DOHH2 (cell line): Measurements from ENCODE around the gene CRACR2A.

Source experiments
- H3F3A ChIP-seq: fragments of 200-600 bp; sonication (generic), shearing (Covaris generic); 2 replicates; pipeline ENCODE4 v1.6.0; 2016; ENCODE audit warnings: antibody characterized with exemption, mild to moderate bottlenecking; ENCODE audit not compliant: control insufficient read depth, insufficient read depth
- H3K27ac ChIP-seq: fragments of 200-600 bp; sonication (generic); 2 replicates; pipeline ENCODE4 v1.5.1; 2014; ENCODE audit warnings: low read depth, mild to moderate bottlenecking, low read length, moderate library complexity
- H3K27me3 ChIP-seq: fragments of 200-600 bp; sonication (generic); 2 replicates; pipeline ENCODE4 v1.6.1; 2014; ENCODE audit warnings: mild to moderate bottlenecking, low read length, mixed read lengths; ENCODE audit not compliant: control insufficient read depth
- H3K36me3 ChIP-seq: fragments of 200-600 bp; sonication (generic); 2 replicates; pipeline ENCODE4 v1.6.1; 2014; ENCODE audit warnings: mild to moderate bottlenecking, low read length, moderate library complexity, mixed read lengths; ENCODE audit not compliant: control insufficient read depth
- H3K4me1 ChIP-seq: fragments of 200-600 bp; sonication (generic); 2 replicates; pipeline ENCODE4 v1.6.1; 2014; ENCODE audit warnings: mild to moderate bottlenecking, low read length, mixed read lengths; ENCODE audit not compliant: control insufficient read depth
- H3K4me2 ChIP-seq: fragments of 200-600 bp; sonication (generic); 2 replicates; pipeline ENCODE4 v1.6.0; 2014; ENCODE audit warnings: mild to moderate bottlenecking, low read length, moderate library complexity
- H3K4me3 ChIP-seq: fragments of 200-600 bp; sonication (generic); 2 replicates; pipeline ENCODE4 v1.5.1; 2014; ENCODE audit warnings: mild to moderate bottlenecking, low read length, mixed read lengths
- H3K79me2 ChIP-seq: fragments of 200-600 bp; sonication (generic); 2 replicates; pipeline ENCODE4 v1.6.1; 2014; ENCODE audit warnings: mild to moderate bottlenecking, low read length, mixed read lengths; ENCODE audit not compliant: control insufficient read depth
- H3K9me2 ChIP-seq: fragments of 200-600 bp; sonication (generic); replicated peaks from 2 replicates; pipeline ENCODE4 v1.6.1; 2014; ENCODE audit warnings: mild to moderate bottlenecking, low read length, mixed read lengths; ENCODE audit not compliant: control insufficient read depth
- H3K9me3 ChIP-seq: fragments of 200-600 bp; sonication (generic); 2 replicates; pipeline ENCODE4 v1.6.1; 2014; ENCODE audit warnings: antibody characterized with exemption, low read length, mixed read lengths; ENCODE audit not compliant: control insufficient read depth, insufficient read depth
- H4K20me1 ChIP-seq: fragments of 200-600 bp; sonication (generic); 2 replicates; pipeline ENCODE4 v1.6.0; 2014; ENCODE audit warnings: low read depth, mild to moderate bottlenecking, antibody characterized with exemption, low read length, moderate library complexity; ENCODE audit not compliant: control insufficient read depth, insufficient read depth
- EZH2phosphoT487 ChIP-seq: fragments of 200-600 bp; sonication (generic); IDR thresholded peaks from 2 replicates; pipeline ENCODE4 v1.6.1; 2017; ENCODE audit warnings: borderline replicate concordance, mild to moderate bottlenecking, antibody characterized with exemption, low read length, moderate library complexity, mixed read lengths
- TF ChIP-seq, protein P1 (sequence below): fragments of 200-600 bp; sonication (generic); IDR thresholded peaks from one replicate; pipeline ENCODE4 v1.5.1; 2014; ENCODE audit warnings: antibody characterized with exemption, mild to moderate bottlenecking, low read depth, low read length; ENCODE audit not compliant: poor library complexity, severe bottlenecking

The CRACR2A gene

DNA sequence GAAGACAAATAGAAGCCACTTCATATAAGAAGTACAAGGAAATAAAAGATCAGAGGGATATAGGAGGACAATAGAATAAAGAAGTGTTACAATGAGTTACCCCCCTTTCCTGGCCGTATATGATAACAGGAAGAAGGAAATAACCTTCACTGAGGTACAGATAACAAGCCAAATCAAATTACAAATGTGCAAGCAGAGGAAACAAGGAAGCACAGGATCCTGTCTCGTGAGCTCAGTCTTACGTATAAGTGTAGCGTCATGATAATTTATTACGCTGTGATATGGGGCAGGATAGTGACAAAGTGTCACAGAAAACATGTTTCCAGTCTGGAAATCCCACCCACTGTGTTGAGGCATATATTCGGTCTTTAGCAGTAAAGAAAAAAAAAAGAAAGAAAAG, 26.5 kb downstream of the CRACR2A start:
- Histone ChIP-seq H3K4me2 (no peak overlapping the region), H3K4me1 (no peaks in the 10 kb centered on the region), H3K4me3 (no peak overlapping the region), H3F3A (no peaks in the 10 kb centered on the region), H3K79me2 (no peaks in the 10 kb centered on the region), H4K20me1 (no peaks in the 10 kb centered on the region), H3K36me3 (peaks cover 61% of the 10 kb centered on the region), H3K27me3 (no peaks in the 10 kb centered on the region), H3K9me2 (no peaks in the 10 kb centered on the region), H3K27ac (no peak overlapping the region), H3K9me3 (peaks cover 24% of the 10 kb centered on the region)
- TF ChIP-seq, protein P1, sequence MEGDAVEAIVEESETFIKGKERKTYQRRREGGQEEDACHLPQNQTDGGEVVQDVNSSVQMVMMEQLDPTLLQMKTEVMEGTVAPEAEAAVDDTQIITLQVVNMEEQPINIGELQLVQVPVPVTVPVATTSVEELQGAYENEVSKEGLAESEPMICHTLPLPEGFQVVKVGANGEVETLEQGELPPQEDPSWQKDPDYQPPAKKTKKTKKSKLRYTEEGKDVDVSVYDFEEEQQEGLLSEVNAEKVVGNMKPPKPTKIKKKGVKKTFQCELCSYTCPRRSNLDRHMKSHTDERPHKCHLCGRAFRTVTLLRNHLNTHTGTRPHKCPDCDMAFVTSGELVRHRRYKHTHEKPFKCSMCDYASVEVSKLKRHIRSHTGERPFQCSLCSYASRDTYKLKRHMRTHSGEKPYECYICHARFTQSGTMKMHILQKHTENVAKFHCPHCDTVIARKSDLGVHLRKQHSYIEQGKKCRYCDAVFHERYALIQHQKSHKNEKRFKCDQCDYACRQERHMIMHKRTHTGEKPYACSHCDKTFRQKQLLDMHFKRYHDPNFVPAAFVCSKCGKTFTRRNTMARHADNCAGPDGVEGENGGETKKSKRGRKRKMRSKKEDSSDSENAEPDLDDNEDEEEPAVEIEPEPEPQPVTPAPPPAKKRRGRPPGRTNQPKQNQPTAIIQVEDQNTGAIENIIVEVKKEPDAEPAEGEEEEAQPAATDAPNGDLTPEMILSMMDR = no peak
- TF ChIP-seq EZH2phosphoT487 = no peak

DNA sequence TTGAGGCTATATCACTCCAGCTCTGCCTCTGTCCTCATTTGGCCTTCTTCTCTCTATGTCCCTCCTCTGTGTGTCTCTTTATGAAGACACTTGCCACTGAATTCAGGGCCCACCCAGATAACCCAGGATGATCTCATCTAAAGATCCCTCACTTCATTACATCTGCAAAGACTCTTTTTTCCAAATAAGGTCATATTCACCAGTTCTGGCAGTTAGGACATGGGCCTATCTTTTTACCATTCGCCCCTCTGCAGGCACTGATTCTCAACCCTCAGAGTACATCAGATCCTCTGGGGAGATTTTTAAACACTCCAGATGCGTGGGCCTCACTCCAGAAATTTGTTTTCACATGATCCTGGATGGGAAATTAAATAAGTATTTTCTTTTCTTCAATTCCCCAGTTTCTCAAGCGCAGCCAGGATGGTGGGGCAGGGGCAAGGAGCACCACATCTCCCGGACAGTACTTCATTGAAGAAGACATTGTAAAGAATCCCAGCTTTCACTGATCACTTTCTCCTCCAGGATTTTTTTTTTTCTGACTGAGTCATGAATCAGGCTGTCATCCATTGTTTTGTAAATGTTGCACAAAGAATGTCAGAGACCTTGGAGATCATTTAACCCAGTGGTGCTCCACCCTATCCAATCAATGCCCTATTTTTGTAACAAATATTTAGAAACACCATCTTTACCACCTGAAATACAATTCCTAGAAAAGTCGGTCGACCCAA, 27.4 kb downstream of the CRACR2A start:
- no peaks in the 10 kb centered on the region for H3K4me1 ChIP-seq
- TF ChIP-seq, protein P1 = no peak
- no peak for TF ChIP-seq EZH2phosphoT487
- no peaks in the 10 kb centered on the region for H4K20me1 ChIP-seq
- no peaks in the 10 kb centered on the region for H3K9me2 ChIP-seq
- peaks cover 24% of the 10 kb centered on the region for H3K9me3 ChIP-seq
- H3K36me3 ChIP-seq = peaks cover 57% of the 10 kb centered on the region
- no peak overlapping the region for H3K4me3 ChIP-seq
- no peak overlapping the region for H3K4me2 ChIP-seq
- H3K27ac ChIP-seq = no peak overlapping the region
- no peaks in the 10 kb centered on the region for H3K79me2 ChIP-seq
- no peaks in the 10 kb centered on the region for H3K27me3 ChIP-seq
- no peaks in the 10 kb centered on the region for H3F3A ChIP-seq

DNA sequence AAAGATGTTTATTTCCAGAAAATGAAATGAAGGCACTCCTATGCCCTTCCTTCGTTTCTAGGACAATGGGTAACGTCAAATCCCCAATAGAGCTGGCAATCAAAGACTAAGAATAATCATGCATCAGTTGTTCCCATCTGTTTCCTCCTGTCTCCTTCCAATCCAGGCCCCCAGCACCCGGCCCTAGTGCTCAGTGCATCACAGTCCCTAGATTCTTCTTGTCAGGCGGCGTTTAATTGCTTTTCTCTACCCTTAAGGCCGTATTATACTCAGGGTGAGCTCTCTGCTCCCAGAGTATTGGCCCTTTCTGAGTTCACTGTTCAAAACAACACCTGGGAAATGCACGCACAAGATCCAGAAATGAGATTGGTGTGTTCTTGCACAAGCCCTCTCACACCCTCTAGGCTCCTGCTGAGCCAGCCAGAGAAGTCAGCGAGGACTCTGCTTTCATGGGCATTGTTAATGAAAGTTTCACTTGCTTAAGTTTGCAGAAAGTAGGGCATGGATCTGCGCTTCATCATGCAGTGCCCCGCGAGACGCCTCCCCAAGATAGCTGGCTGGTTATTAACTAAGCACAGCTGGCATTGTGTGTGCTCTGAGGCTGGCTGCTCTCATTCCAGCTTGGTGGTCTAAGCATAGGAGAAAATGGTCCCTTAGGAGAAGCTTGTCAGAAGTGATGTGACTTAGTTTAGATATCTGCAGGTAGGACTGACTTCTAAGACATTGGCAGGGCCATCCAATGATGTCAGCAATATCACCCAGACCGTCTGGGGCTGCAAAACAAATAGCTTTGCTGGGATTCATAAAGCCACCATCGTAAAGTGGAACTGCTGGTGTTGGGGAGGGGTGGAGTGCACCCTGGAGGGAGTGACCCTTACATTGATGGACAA, 28.7 kb downstream of the CRACR2A start:
- Histone ChIP-seq H3K27me3 (no peaks in the 10 kb centered on the region), H3K4me2 (no peak overlapping the region), H3K27ac (no peak overlapping the region), H3K9me3 (peaks cover 24% of the 10 kb centered on the region), H3F3A (no peaks in the 10 kb centered on the region), H4K20me1 (no peaks in the 10 kb centered on the region), H3K9me2 (no peaks in the 10 kb centered on the region), H3K36me3 (peaks cover 52% of the 10 kb centered on the region), H3K79me2 (no peaks in the 10 kb centered on the region), H3K4me3 (no peak overlapping the region), H3K4me1 (no peaks in the 10 kb centered on the region)
- TF ChIP-seq, protein P1 = no peak
- no peak for TF ChIP-seq EZH2phosphoT487
